Measurements from ENCODE around the gene PIM3.
"Not testable (repeated sequence)": the region's sequence is repeated elsewhere in the genome, so short reads cannot be mapped to it uniquely, and the experiment has no call there.

DNA sequence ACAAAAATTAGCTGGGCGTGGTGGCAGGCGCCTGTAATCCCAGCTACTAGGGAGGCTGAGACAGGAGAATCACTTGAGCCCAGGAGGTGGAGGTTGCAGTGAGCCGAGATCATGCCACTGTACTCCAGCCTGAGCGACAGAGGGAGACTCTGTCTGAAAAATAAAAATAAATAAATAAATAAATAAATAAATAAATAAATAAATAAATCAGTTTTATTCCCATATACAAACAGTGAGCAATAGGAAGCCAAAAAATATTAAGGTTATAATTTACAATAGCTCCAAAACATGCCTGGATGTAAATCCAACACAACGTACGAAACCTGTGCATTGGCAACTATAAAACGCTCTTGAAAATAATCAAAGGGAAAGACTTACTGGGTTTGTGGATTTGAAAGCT lies 21.2 kb downstream of the PIM3 start:
- TF ChIP-seq, protein P1, sequence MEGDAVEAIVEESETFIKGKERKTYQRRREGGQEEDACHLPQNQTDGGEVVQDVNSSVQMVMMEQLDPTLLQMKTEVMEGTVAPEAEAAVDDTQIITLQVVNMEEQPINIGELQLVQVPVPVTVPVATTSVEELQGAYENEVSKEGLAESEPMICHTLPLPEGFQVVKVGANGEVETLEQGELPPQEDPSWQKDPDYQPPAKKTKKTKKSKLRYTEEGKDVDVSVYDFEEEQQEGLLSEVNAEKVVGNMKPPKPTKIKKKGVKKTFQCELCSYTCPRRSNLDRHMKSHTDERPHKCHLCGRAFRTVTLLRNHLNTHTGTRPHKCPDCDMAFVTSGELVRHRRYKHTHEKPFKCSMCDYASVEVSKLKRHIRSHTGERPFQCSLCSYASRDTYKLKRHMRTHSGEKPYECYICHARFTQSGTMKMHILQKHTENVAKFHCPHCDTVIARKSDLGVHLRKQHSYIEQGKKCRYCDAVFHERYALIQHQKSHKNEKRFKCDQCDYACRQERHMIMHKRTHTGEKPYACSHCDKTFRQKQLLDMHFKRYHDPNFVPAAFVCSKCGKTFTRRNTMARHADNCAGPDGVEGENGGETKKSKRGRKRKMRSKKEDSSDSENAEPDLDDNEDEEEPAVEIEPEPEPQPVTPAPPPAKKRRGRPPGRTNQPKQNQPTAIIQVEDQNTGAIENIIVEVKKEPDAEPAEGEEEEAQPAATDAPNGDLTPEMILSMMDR (conservative IDR thresholded peaks at IDR 0.05 in 1 of 2, IDR thresholded peaks at IDR 0.05 in 1 of 2; ENCODE audit: extremely low read depth in 1 of 2, insufficient read depth in 1 of 2, low read depth in 1 of 2, low read length in 2 of 2), result not testable (repeated sequence)
- TF ChIP-seq EZH2 (IDR thresholded peaks at IDR 0.05; ENCODE audit: borderline replicate concordance, low read length), result not testable (repeated sequence)
